Fibroblast of skin of abdomen (primary cell): Measurements from ENCODE around the gene INPP4B. TPM values are rescaled to one million over a fixed set of nuclear protein-coding genes. Genes with fewer than 3 reads are reported as not detected.

ENCODE experiments used
- DNase-seq: peaks from one replicate; pipeline ENCODE4 v3.0.0-alpha.2; 2013
- polyA plus RNA-seq, 2 experiments: library from polyadenylated mRNA; unstranded; fragments of 120-200 nt; gene quantifications; one replicate each; pipeline ENCODE4 v1.2.1, GENCODE V29; 2013; ENCODE audit not compliant: insufficient read length in 2 of 2

The INPP4B gene
- polyA plus RNA-seq (2013, experiment 1 of 2; ENCODE audit: insufficient read length): 4.8 TPM
- polyA plus RNA-seq (2013, experiment 2 of 2; ENCODE audit: insufficient read length): 4.7 TPM

DNA sequence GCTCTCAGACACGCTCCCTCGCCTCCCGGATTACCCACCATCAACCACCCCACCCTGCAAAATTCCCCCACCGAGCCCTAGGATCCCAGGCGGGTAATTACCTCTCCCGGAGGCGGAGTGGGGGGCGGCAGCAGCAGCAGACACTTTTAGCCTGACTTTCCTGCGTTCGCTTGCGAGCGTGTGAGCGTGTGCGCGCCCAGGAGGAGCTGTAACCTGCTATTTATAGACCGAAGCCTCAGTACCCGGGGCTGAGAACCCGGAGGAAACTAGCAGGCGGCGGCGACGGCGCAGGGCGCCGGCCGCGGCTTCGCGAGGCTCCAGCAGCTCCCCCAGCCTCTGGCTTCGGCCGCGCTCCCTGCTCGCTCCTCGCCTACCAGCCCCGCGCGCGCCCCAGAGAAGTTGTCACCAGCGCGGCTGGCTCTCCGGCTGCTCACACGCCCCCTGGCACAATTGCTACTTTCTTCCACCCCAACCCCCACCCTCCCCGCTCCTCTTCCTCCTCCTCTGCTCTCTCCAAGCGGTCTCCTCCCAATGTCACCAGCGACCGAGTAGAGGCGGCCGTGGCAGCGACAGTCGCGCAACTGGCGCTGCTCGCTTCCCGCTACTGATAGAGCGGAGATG lies at the start of gene INPP4B:
Gene INPP4B (minus strand): TSS at position 194 of the 621 bp plus-strand sequence.
- peak; percentile 61 for DNase-seq

DNA sequence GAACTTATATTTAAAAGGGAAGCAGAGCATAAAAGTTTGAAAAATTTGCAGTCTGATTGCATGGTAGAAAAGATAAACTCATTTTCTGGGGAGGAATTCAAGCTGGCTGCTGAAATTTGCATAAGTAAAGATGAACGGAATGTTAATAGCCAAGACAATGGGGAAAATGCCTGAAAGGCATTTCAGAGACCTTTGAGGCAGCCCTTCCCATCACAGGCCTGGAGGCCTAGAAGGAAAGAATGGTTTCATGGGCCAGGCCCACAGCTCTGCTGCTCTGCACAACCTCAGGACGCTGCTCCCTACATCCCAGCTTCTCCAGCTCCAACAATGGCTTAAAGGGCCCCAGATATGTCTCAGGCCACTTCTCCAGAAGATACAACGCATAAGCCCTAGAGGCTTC lies 46.9 kb upstream of the INPP4B start:
- DNase-seq: no peak

GRCh38 chr4:142886566-142886965 lies 40.5 kb upstream of the INPP4B start:
- no peak for DNase-seq

DNA sequence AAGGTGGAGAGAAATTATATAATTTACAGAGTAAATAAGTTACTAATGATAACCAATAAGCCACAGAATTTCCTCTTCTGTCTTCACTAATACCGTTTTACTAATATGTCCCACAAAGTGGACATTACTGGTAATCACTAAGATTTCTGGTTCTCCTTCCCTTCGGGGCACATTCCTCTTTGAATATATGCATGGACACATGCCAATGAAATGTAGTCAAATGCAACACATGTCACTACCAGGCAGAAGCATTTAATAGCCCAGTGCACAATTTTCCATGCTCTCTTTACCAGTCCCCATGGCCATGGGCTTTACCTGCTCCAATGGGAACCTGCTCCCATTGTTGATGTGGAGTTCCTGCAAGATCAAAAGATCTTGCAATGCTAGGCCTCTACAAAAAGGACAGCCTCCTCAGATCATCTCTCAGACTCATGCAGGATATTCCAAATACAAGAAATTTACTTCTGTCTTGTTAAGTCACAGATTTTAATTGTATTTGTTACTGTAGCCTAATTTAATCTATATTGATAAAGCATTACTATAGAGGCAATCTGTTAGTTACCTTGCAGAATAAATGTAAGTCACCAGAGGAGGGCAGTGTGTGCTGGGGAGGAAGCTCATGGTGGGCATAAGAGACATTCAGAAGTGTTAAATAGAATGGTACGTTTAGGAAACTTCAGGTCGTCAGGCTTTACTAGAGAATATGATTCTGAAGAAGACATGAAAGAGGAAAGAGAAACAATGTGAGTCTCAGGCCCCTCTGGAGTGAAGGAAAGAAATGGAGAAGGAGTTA lies 37.1 kb upstream of the INPP4B start:
- DNase-seq: peak; percentile 20

DNA sequence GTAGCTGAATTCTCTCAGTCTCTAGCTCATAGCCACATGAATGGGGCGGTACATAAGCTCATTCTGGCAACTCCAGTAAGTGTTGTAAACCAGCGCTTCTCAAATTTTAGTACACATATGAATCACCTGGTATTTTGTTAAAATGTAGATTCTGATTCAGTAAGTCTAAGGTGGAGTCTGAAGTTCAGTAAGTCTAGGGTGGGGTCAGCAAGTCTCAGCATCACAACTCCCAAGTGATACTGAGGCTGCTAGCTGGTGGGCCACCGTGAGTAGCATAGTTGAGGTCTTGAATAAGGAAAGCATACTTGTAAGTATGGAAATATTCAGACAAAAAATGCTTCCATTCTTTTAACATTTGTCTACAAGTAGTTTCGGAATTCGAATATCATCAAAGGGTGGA lies 36.1 kb upstream of the INPP4B start:
- no peak for DNase-seq

GRCh38 chr4:142881331-142881730 lies 35.2 kb upstream of the INPP4B start:
- DNase-seq: no peak

DNA sequence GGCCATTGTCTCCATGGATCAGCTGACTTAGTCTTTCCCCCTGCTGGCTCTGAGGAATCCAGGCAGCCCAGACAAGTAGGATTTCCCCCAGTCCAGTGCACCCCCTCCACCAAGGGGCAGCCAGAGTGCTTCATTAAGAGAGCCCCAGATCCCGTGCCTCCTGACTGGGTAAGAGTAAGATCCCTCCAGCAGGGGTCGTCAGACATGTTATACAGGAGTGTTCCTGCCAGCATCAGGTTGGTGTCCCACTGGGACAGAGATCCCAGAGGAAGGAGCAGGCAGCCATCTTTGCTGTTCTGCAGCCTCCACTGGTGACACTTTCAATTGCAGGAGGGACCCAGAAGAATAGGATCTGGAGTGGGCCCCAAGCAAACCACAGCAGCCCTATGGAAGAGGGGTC lies 29.0 kb upstream of the INPP4B start:
- no peak for DNase-seq

DNA sequence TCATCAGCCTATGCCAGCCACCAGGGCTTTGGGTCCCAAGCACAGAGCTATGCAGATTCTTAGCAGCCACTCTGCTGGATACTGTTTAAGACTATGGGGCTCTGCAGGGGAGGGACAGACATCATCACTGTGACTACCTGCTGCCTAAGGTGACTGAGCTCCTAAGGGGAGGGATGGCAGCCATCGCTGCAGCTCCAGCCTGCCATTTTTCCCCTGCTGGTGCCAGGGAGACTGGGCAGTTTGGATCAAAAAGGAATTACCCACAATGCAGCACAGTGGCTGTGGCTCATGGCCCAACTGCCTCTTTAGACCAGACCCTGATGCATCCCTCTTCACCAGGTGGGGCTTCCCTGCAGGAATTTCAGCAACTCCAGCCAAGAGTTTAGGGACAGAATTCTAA lies 28.6 kb upstream of the INPP4B start:
- no peak for DNase-seq

GRCh38 chr4:142866685-142867084 lies 20.6 kb upstream of the INPP4B start:
- DNase-seq: no peak

DNA sequence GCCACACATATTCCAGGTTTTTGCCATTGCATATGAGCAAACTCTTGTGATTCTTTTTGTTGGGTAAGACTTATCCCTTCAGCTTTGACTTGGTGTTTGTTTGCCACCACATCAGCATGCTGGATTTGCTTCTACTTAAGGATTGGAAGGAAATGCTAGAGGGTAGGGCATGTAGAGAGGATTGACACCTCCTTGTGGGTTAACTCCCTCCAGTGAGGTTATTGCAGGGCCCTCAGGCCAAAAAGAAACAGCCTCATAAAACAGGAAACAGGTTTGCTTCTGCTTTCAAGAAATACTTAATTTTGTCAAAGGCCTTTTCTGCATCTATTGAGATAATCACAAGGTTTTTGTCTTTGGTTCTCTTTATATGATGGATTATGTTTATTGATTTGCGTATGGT lies 15.2 kb upstream of the INPP4B start:
- no peak for DNase-seq

DNA sequence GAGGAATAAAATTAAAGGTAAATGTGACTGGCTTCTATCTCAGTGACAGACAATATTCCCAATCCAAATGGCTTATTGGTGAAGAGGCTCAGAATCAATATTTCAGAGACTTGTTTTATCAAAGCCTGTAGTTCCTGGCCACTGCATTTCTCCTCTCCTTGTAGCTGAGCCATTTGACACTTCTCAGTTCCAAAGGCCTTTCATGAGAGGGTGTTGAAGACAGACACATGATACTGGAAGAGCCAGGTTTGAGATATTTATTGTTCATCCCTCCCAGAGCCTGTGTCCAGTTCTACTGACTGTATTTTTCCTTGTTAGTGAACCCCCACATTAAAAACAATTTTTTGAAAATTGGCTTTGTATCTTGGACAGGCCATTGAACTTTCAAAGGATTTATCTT lies 12.9 kb upstream of the INPP4B start:
- no peak for DNase-seq

- no peak for DNase-seq
These were observed 12.3 kb upstream of the INPP4B start for GRCh38 chr4:142858446-142858845.

- DNase-seq: peak; percentile 52
These were observed 10.5 kb upstream of the INPP4B start for GRCh38 chr4:142856576-142856975.

- no peak for DNase-seq
These were observed 4.4 kb upstream of the INPP4B start for GRCh38 chr4:142850478-142850877.

DNA sequence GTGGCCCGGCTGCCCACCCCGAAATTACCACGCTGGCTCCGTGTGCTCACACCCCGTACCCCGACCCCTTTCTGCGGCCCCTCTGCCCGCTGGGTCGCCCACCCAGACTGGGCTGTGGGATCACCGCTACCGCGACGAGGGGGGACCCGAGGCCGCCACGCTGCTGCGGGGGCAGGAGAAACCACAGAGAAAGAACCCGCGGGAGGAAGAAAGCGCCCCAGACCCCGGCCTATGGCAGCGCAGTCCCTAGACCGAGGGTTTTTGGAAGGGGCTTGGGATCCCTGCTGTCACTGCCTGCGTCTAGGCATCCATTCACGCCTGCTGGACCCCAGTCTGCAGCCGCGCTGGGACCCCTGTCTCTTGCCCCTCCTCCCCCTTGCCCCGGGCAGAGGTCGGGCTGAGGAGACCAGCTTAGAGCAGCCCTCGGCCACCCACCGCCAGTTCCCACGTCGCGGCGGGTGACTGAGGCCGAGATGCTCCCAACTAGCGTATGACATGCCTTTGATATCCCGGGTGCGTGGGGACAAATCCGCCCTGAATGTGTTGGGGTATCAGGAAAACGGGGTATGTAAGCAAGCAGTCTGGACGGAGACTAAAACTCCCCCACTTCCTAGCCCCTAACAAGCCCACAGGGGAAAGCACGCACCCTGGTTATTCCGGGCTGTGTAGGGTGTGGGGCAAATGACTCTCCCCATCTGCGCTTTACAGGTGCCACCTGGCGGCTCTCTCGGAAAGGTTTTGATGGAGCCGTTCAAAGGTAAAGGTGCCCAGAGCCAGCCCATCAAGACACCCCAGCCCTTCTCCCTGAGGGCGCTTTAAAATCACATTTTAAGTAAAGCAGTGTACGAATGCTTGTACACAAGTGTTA lies 862 bp upstream of the INPP4B start:
- peak; percentile 17 for DNase-seq

DNA sequence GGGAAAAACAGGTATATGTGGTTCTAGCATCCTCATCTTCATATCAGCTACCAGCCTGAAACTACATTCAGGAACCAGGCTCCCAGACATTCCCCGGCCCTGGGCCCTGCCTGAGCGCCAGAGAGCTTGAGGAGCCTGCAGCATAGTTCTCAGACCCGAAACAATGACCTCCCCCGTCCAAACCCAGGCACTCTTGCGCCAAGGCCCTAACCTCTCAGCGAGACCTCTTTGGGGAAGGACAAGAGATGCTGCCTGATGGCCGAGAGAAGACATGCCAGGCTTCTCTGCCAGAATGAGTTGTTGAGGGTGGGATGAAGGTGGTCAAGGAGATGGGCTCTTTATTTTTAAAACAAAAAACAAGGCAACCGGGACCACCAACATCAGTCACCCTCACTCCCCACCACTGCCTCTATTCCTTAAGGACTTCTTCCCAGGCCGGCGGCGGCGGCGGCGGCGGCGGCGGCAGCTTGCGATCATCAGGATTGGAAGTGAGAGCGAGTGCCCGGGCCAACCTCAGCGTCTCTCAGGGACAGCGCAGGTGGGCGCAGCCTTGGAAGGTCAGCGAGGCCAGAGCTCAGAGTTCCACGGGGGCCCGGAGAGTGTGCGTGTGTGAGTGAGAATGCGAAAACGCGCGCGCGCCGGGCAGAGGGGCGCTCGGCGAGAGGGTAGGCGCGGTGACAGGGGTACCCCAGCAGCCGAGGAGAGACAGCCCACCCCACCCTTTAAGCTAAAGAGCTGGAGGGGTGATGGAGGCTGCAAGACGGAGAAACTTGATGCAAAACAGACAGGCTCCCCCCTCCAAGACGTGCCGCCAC lies 601 bp downstream of the INPP4B start:
- DNase-seq: no peak

DNA sequence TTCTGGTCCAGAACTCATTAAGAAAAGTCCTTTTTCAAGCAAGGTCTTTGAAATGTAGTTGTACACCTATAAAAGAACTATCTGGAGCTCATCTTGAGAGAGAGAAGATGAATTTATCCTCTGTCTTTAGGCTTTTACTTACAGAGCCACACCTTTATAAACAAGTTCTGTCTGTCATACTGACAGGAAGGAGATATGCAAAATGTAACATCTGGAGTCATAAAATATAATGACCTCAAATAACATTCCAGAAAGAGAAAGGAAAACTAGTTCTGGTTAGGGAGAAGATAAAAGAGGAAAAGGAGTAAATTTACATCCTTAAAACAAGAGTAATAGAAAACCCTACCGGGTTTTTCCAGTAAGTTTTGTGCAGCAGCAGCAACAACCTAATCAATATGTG lies 1.3 kb downstream of the INPP4B start:
- DNase-seq: no peak

DNA sequence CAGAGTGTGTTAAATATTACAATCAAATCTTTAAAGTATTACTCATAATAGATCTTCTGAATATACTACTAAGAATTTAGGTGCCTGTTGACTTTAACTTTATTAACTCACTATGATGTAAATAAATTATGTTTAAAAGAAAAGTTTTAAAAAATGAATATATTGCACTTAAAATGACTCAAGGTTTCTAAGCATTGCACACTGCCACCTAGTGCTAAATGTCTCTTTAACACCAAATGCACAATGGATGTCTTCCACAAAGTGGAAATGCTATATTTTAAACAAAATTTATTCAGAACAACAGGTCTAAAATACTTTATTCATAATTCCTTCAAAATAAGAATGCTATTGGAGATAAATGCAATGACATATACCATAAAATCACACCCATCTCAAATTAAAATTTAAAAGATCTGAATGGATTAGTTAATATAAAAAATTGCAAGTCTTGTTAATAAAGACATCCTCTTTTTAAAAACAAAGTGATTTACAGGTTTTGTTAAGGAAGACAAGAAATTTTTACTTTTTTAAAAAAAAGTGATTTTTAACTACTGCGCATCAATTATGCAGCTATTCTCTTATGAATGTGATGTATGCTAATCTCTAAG lies 5.5 kb downstream of the INPP4B start:
- DNase-seq: peak; percentile 44

GRCh38 chr4:142838778-142839177 lies 7.3 kb downstream of the INPP4B start:
- no peak for DNase-seq

- peak; percentile 19 for DNase-seq
These were observed 14.1 kb downstream of the INPP4B start for GRCh38 chr4:142832022-142832421.

DNA sequence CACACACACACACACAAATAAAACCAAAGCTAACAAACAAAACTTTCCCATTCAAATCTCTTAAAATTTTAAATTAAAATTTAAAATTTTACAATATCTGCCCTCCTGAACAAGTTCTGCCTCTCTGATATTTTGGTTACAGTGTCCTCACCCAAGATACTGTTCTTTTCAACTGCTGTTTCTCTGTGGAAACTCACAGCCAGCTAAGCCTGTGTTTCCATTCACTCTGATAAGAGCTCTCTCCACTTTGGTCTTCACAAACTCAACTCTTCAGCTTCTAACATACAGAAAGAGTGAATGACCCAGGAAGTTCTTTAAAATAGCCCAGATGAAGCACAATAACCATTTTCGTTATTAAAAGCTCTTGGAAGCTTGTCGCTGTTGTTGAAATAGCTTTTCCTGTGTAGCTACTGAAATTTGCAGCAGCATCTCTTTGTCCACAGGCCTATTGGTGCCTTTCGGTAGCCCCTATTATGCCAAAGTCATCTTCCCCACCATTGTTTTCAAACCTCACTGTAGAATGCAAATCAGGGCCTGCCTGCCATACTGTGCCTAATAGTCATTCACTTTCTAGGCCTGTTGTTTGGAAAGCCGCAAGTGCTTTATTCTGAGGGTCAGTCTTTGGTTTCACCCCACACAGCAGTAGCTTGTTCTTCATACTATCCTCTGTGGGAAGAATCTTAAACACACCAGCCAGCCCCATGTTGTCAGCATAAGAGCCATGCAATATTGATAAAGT lies 19.4 kb downstream of the INPP4B start:
- no peak for DNase-seq
